WTC11 (cell line): ENCODE data around the gene SERPINE1. TPM values are rescaled to one million over a fixed set of nuclear protein-coding genes. Genes with fewer than 3 reads are reported as not detected.

Experiments used
- ATAC-seq: fragments of 200-7000 bp; cut with Tn5 transposase; 2 replicates; pipeline ENCODE4 v1.10.0; 2021; ENCODE audit warnings: mild to moderate bottlenecking, moderate library complexity
- CTCF ChIA-PET: fragments of 300-600 bp; sonication (Branson Sonifier 250); formaldehyde crosslinking; loops from one replicate; lab custom pipeline; 2021; ENCODE audit warnings: antibody characterized with exemption; lab: Charles Lee
- POLR2A ChIA-PET: fragments of 350-600 bp; sonication (Branson Sonifier 250); formaldehyde crosslinking; loops from one replicate; lab custom pipeline; 2021; ENCODE audit warnings: antibody characterized with exemption; lab: Charles Lee
- DNase-seq: peaks from one replicate; pipeline ENCODE4 v3.0.0; 2021; ENCODE audit warnings: low spot score
- H3K27ac Mint-ChIP-seq: 2 replicates; pipeline ENCODE4 v1.8.0; 2021; ENCODE audit warnings: mixed read lengths
- H3K27me3 Mint-ChIP-seq: 2 replicates; pipeline ENCODE4 v1.8.0; 2021; ENCODE audit warnings: low read depth, mild to moderate bottlenecking, moderate library complexity, mixed read lengths
- H3K36me3 Mint-ChIP-seq: 2 replicates; pipeline ENCODE4 v1.8.0; 2021; ENCODE audit warnings: mixed read lengths
- H3K4me1 Mint-ChIP-seq: 2 replicates; pipeline ENCODE4 v1.8.0; 2022; ENCODE audit warnings: mixed read lengths
- H3K4me3 Mint-ChIP-seq: 2 replicates; pipeline ENCODE4 v1.8.0; 2021; ENCODE audit warnings: mild to moderate bottlenecking, moderate library complexity, mixed read lengths
- H3K9me3 Mint-ChIP-seq: 2 replicates; pipeline ENCODE4 v1.8.0; 2021; ENCODE audit warnings: mixed read lengths
- ARID4B ChIP-seq: sonication (generic); formaldehyde crosslinking; IDR thresholded peaks from 2 replicates; pipeline ENCODE4 v1.8.0; 2023; ENCODE audit warnings: missing genetic modification reagents, mild to moderate bottlenecking, borderline replicate concordance
- EMX1 ChIP-seq: fragments of 250-450 bp; sonication (Bioruptor Pico); IDR thresholded peaks from 2 replicates; pipeline ENCODE4 v1.8.0; 2021; ENCODE audit warnings: mild to moderate bottlenecking
- ERG ChIP-seq: fragments of 250-450 bp; sonication (Bioruptor Pico); IDR thresholded peaks from 2 replicates; pipeline ENCODE4 v1.8.0; 2021; ENCODE audit warnings: mild to moderate bottlenecking
- SP1 ChIP-seq: sonication (generic); formaldehyde crosslinking; conservative IDR thresholded peaks from 2 replicates; pipeline ENCODE4 v1.8.1; 2022; ENCODE audit warnings: missing genetic modification reagents
- TEAD4 ChIP-seq: sonication (generic); formaldehyde crosslinking; IDR thresholded peaks from 2 replicates; pipeline ENCODE4 v1.8.0; 2022; ENCODE audit warnings: mild to moderate bottlenecking, missing genetic modification reagents
- ZNF121 ChIP-seq: sonication (generic); formaldehyde crosslinking; IDR thresholded peaks from 2 replicates; pipeline ENCODE4 v1.8.0; 2023; ENCODE audit warnings: missing genetic modification reagents
- ZNF263 ChIP-seq: sonication (generic); formaldehyde crosslinking; IDR thresholded peaks from 2 replicates; pipeline ENCODE4 v1.8.1; 2022; ENCODE audit warnings: low read depth, mild to moderate bottlenecking, moderate library complexity, missing genetic modification reagents
- ZNF532 ChIP-seq: fragments of 250-450 bp; sonication (Bioruptor Pico); IDR thresholded peaks from 2 replicates; pipeline ENCODE4 v1.9.0; 2021; ENCODE audit warnings: mild to moderate bottlenecking, borderline replicate concordance
- total RNA-seq: library from RNA; stranded (reverse); gene quantifications from 3 replicates; pipeline ENCODE4 v1.2.3, GENCODE V29; 2021
- TF ChIP-seq, protein P1 (sequence below): sonication (generic); formaldehyde crosslinking; IDR thresholded peaks from 2 replicates; pipeline ENCODE4 v1.8.1; 2023; ENCODE audit warnings: mild to moderate bottlenecking, missing genetic modification reagents
- TF ChIP-seq, protein P2 (sequence below): sonication (generic); formaldehyde crosslinking; IDR thresholded peaks from 2 replicates; pipeline ENCODE4 v1.8.1; 2023; ENCODE audit warnings: mild to moderate bottlenecking, missing genetic modification reagents
- TF ChIP-seq, protein P3 (sequence below): sonication (generic); formaldehyde crosslinking; IDR thresholded peaks from 2 replicates; pipeline ENCODE4 v1.8.0; 2023; ENCODE audit warnings: mild to moderate bottlenecking, missing genetic modification reagents

The SERPINE1 gene
- total RNA-seq, 1 experiment from 2014 or later: 2.6 TPM

DNA sequence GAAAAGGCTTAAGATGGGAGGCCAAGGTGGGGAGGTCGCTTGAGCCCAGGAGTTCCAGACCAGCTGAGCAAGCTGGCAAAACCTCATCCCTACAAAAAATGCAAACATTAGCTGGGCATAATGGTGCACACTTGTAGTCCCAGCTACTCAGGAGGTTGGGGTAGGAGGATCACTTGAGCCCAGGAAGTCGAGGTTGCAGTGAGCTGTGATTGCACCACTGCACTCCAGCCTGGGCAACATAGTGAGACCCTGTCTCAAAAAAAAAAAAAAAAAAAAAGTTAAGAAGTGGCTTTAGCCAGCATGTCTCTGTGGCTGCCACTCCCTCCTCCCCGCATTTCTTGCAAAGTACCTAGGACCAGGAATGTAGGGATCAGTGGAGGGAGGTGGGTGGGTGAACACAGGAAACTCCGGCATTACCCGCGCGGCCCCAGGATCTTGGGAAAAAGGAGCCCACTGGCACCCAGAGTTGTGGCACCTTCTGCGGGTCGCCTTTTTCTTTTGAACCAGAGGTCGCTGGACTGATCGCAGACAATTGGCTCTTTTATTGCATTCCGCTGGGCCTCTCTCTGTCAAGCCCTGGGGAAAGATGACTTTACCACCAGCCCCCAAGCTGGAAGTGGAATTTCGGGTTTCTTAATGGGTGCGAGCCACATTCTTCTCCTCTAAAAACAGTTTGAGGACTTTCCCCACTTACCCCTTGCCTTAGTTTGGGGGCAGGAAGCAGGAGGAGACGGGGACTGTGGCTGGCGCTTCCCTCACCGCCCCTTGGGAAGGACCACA, 35.0 kb downstream of the SERPINE1 start:
- no peak for DNase-seq
- POLR2A ChIA-PET: interaction anchor here (0.6 to 1.4 kb wide), 2 partner anchors 12 to 383 kb away, joined by 3 to 4 read pairs; no protein-coding TSS in a partner anchor

GRCh38 chr7:101162551-101163278, 35.8 kb downstream of the SERPINE1 start:
- peaks cover 5% of the 10 kb centered on the region; the same call in 1 of the 2 replicates for H3K36me3 Mint-ChIP-seq
- CTCF ChIA-PET: interaction anchor here (0.6 to 9.0 kb wide), 6 partner anchors 9 to 268 kb away, joined by 3 to 103 read pairs (median 6); no protein-coding TSS in a partner anchor
- H3K4me1 Mint-ChIP-seq: peaks cover 57% of the 10 kb centered on the region
- peak overlapping the region; percentile 71 for H3K4me3 Mint-ChIP-seq
- H3K27me3 Mint-ChIP-seq: peaks cover 41% of the 10 kb centered on the region
- POLR2A ChIA-PET: interaction anchor here (0.7 kb wide), 1 partner anchor 984 kb away, joined by 3 read pairs; no protein-coding TSS in a partner anchor
- DNase-seq (peak; percentile 74), ATAC-seq (peak; percentile 7)
- peak overlapping the region; percentile 76; the same call in 1 of the 2 replicates for H3K27ac Mint-ChIP-seq
- H3K9me3 Mint-ChIP-seq: no peaks in the 10 kb centered on the region
- TF ChIP-seq ZNF263: peak; percentile 91
- no peak for TF ChIP-seq ZNF532 (CRISPR knock-in tag)
- 0 out of 2 replicates have a peak, but pooled peaks have one; percentile 27 for TF ChIP-seq TEAD4 (CRISPR knock-in tag)
- TF ChIP-seq ERG (CRISPR knock-in tag): no peak
- TF ChIP-seq, protein P1, sequence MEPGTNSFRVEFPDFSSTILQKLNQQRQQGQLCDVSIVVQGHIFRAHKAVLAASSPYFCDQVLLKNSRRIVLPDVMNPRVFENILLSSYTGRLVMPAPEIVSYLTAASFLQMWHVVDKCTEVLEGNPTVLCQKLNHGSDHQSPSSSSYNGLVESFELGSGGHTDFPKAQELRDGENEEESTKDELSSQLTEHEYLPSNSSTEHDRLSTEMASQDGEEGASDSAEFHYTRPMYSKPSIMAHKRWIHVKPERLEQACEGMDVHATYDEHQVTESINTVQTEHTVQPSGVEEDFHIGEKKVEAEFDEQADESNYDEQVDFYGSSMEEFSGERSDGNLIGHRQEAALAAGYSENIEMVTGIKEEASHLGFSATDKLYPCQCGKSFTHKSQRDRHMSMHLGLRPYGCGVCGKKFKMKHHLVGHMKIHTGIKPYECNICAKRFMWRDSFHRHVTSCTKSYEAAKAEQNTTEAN (CRISPR knock-in tag): 0 out of 2 replicates have a peak, but pooled peaks have one; percentile 51
- 0 out of 2 replicates have a peak, but pooled peaks have one; percentile 25 for TF ChIP-seq ARID4B (CRISPR knock-in tag)
- TF ChIP-seq SP1 (CRISPR knock-in tag): 0 out of 2 replicates have a peak, but pooled peaks have one; percentile 48
- TF ChIP-seq EMX1 (CRISPR knock-in tag): no peak
- TF ChIP-seq, protein P2, sequence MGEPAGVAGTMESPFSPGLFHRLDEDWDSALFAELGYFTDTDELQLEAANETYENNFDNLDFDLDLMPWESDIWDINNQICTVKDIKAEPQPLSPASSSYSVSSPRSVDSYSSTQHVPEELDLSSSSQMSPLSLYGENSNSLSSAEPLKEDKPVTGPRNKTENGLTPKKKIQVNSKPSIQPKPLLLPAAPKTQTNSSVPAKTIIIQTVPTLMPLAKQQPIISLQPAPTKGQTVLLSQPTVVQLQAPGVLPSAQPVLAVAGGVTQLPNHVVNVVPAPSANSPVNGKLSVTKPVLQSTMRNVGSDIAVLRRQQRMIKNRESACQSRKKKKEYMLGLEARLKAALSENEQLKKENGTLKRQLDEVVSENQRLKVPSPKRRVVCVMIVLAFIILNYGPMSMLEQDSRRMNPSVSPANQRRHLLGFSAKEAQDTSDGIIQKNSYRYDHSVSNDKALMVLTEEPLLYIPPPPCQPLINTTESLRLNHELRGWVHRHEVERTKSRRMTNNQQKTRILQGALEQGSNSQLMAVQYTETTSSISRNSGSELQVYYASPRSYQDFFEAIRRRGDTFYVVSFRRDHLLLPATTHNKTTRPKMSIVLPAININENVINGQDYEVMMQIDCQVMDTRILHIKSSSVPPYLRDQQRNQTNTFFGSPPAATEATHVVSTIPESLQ (CRISPR knock-in tag): no peak

More for the DNA sequence above, 35.0 kb downstream of the SERPINE1 start:
- Mint-ChIP-seq H3K4me3 (peak overlapping the region; percentile 71), H3K36me3 (peaks cover 5% of the 10 kb centered on the region; the same call in 1 of the 2 replicates), H3K4me1 (peaks cover 54% of the 10 kb centered on the region), H3K9me3 (no peaks in the 10 kb centered on the region), H3K27me3 (peaks cover 33% of the 10 kb centered on the region), H3K27ac (peak overlapping the region; percentile 76; the same call in 1 of the 2 replicates)
- CTCF ChIA-PET: interaction anchor here (0.5 to 9.0 kb wide), 8 partner anchors 12 to 272 kb away, joined by 3 to 109 read pairs (median 6); partner anchors contain the start of genes PLOD3, SERPINE1, UFSP1 and ZNHIT1
- no peak for ATAC-seq
- TF ChIP-seq, protein P3, sequence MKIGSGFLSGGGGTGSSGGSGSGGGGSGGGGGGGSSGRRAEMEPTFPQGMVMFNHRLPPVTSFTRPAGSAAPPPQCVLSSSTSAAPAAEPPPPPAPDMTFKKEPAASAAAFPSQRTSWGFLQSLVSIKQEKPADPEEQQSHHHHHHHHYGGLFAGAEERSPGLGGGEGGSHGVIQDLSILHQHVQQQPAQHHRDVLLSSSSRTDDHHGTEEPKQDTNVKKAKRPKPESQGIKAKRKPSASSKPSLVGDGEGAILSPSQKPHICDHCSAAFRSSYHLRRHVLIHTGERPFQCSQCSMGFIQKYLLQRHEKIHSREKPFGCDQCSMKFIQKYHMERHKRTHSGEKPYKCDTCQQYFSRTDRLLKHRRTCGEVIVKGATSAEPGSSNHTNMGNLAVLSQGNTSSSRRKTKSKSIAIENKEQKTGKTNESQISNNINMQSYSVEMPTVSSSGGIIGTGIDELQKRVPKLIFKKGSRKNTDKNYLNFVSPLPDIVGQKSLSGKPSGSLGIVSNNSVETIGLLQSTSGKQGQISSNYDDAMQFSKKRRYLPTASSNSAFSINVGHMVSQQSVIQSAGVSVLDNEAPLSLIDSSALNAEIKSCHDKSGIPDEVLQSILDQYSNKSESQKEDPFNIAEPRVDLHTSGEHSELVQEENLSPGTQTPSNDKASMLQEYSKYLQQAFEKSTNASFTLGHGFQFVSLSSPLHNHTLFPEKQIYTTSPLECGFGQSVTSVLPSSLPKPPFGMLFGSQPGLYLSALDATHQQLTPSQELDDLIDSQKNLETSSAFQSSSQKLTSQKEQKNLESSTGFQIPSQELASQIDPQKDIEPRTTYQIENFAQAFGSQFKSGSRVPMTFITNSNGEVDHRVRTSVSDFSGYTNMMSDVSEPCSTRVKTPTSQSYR: no peak
- TF ChIP-seq ZNF121 (CRISPR knock-in tag): peak; percentile 99
